ENCODE data around the gene CHD2. TPM values are rescaled to one million over a fixed set of nuclear protein-coding genes. Genes with fewer than 3 reads are reported as not detected.

The CHD2 gene
- total RNA-seq, 1 donor from 2014 or later, result 159 TPM

- H3K27ac Mint-ChIP-seq, result no peak overlapping the region
- no peak for DNase-seq (ENCODE audit: low spot score, unreplicated experiment)
- H3K4me3 Mint-ChIP-seq (ENCODE audit: low read depth), result no peak overlapping the region
- no peaks in the 10 kb centered on the region for H3K27me3 Mint-ChIP-seq
- no peaks in the 10 kb centered on the region for H3K4me1 Mint-ChIP-seq (ENCODE audit: low read depth)
- H3K36me3 Mint-ChIP-seq (ENCODE audit: insufficient read depth), result peaks cover 67% of the 10 kb centered on the region
- H3K9me3 Mint-ChIP-seq (ENCODE audit: low read depth), result no peaks in the 10 kb centered on the region
- TF ChIP-seq, protein P1, sequence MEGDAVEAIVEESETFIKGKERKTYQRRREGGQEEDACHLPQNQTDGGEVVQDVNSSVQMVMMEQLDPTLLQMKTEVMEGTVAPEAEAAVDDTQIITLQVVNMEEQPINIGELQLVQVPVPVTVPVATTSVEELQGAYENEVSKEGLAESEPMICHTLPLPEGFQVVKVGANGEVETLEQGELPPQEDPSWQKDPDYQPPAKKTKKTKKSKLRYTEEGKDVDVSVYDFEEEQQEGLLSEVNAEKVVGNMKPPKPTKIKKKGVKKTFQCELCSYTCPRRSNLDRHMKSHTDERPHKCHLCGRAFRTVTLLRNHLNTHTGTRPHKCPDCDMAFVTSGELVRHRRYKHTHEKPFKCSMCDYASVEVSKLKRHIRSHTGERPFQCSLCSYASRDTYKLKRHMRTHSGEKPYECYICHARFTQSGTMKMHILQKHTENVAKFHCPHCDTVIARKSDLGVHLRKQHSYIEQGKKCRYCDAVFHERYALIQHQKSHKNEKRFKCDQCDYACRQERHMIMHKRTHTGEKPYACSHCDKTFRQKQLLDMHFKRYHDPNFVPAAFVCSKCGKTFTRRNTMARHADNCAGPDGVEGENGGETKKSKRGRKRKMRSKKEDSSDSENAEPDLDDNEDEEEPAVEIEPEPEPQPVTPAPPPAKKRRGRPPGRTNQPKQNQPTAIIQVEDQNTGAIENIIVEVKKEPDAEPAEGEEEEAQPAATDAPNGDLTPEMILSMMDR (IDR thresholded peaks at IDR 0.05; ENCODE audit: unreplicated experiment), result no peak
Measured at GRCh38 chr15:93017526-93017925, 117.4 kb downstream of the CHD2 start.

DNA sequence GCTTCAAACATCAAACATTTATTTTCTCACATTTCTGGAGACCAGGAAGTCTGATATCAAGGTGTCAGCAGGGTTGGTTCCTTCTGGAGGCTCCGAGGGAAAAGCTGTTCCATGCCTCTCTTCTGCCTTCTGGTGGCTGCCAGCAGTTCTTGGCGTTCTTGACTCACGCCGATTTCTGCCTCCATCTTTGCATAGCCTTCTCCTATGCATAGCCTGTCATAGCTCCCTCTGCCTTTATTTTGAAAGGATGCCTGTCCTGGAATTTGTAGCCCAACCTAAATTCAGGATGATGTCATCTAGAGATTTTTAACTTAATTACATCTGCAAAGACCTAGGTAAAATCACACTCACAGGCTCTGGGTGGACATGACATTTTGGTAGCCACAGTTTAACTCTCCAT lies 118.5 kb downstream of the CHD2 start:
- Mint-ChIP-seq H3K4me3 (ENCODE audit: low read depth) (no peak overlapping the region), H3K9me3 (ENCODE audit: low read depth) (no peaks in the 10 kb centered on the region), H3K4me1 (ENCODE audit: low read depth) (no peaks in the 10 kb centered on the region), H3K36me3 (ENCODE audit: insufficient read depth) (peaks cover 67% of the 10 kb centered on the region), H3K27ac (peak overlapping the region; percentile 0), H3K27me3 (no peaks in the 10 kb centered on the region)
- no peak for DNase-seq (ENCODE audit: low spot score, unreplicated experiment)
- TF ChIP-seq, protein P1 (IDR thresholded peaks at IDR 0.05; ENCODE audit: unreplicated experiment), result peak; percentile 24

DNA sequence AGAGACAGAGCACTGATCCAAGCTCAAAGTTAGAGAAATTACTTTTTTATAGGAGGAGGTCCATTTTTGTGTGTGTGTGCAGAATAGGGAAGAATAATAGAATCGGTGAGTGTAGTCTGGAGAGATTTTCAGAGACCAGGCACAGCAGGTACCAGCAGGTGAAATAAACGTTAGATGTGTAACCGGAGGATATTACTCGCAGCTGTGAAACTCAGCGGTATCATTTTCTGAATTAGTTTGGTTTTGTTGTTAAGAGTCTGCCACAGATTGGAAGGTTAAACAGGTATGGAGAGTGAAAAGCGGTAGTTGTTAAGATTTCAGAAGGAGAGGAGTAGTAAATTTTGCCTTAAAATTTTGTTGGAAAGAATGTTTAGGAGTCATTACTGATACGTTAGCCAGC lies 119.0 kb downstream of the CHD2 start:
- H3K27ac Mint-ChIP-seq, result peak overlapping the region; percentile 17
- H3K36me3 Mint-ChIP-seq (ENCODE audit: insufficient read depth), result peaks cover 69% of the 10 kb centered on the region
- TF ChIP-seq, protein P1 (IDR thresholded peaks at IDR 0.05; ENCODE audit: unreplicated experiment), result no peak
- no peak overlapping the region for H3K4me3 Mint-ChIP-seq (ENCODE audit: low read depth)
- no peaks in the 10 kb centered on the region for H3K27me3 Mint-ChIP-seq
- DNase-seq (ENCODE audit: low spot score, unreplicated experiment), result no peak
- H3K4me1 Mint-ChIP-seq (ENCODE audit: low read depth), result no peaks in the 10 kb centered on the region
- H3K9me3 Mint-ChIP-seq (ENCODE audit: low read depth), result no peaks in the 10 kb centered on the region

DNA sequence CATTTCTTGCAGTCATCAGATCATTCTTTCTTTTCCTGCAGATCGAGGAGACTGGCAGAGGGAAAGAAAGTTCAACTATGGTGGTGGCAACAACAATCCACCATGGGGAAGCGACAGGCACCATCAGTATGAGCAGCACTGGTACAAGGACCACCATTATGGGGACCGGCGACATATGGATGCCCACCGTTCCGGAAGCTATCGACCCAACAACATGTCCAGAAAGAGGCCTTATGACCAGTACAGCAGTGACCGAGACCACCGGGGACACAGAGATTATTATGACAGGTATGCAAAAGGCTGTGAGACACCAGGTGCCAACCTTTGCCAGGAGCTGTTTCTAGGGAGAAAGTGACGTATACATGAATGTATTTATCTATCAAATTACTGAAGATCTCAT lies 119.8 kb downstream of the CHD2 start:
- Mint-ChIP-seq H3K4me1 (ENCODE audit: low read depth) (no peaks in the 10 kb centered on the region), H3K4me3 (ENCODE audit: low read depth) (no peak overlapping the region), H3K9me3 (ENCODE audit: low read depth) (no peaks in the 10 kb centered on the region), H3K27ac (no peak overlapping the region), H3K27me3 (no peaks in the 10 kb centered on the region), H3K36me3 (ENCODE audit: insufficient read depth) (peaks cover 69% of the 10 kb centered on the region)
- no peak for DNase-seq (ENCODE audit: low spot score, unreplicated experiment)
- TF ChIP-seq, protein P1 (IDR thresholded peaks at IDR 0.05; ENCODE audit: unreplicated experiment), result no peak

GRCh38 chr15:93020976-93021772 lies 121.0 kb downstream of the CHD2 start:
- no peaks in the 10 kb centered on the region for H3K27me3 Mint-ChIP-seq
- TF ChIP-seq, protein P1 (IDR thresholded peaks at IDR 0.05; ENCODE audit: unreplicated experiment), result no peak
- H3K4me1 Mint-ChIP-seq (ENCODE audit: low read depth), result no peaks in the 10 kb centered on the region
- no peak overlapping the region for H3K27ac Mint-ChIP-seq
- H3K36me3 Mint-ChIP-seq (ENCODE audit: insufficient read depth), result peaks cover 60% of the 10 kb centered on the region
- no peak overlapping the region for H3K4me3 Mint-ChIP-seq (ENCODE audit: low read depth)
- H3K9me3 Mint-ChIP-seq (ENCODE audit: low read depth), result no peaks in the 10 kb centered on the region
- no peak for DNase-seq (ENCODE audit: low spot score, unreplicated experiment)
